ENCODE measurements around the gene C2CD3. TPM values are rescaled to one million over a fixed set of nuclear protein-coding genes. Genes with fewer than 3 reads are reported as not detected.
"Not testable (repeated sequence)": the region's sequence is repeated elsewhere in the genome, so short reads cannot be mapped to it uniquely, and the experiment has no call there.

The C2CD3 gene
- total and polyA plus RNA-seq, 2 of the 4 experiments (the other 2 are of a cell fraction): 11.1 to 19.2 TPM

DNA sequence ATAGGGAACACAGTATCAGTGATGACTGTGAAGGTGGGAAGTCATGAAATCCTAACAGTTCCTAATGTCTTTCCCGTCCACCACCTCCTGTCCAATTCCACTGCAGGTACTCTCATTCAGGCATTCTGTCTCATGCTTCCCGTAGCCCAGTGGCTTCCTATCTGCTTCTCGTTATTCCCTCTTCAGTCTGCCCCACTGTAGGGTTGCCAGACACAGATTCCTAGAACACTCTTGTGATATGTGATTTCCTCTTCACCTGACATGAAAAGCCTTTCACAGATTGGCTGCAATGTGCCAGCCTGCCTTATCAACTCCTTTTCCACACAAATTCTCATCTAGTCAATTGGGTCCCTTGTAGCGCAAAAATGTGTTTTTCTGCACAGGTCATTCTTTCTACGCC is 49.0 kb downstream of the C2CD3 start:
- peaks cover 2% of the 10 kb centered on the region; the same call in 1 of the 2 replicates for H3K4me1 ChIP-seq (ENCODE audit: control insufficient read depth, insufficient read depth, low read length)

DNA sequence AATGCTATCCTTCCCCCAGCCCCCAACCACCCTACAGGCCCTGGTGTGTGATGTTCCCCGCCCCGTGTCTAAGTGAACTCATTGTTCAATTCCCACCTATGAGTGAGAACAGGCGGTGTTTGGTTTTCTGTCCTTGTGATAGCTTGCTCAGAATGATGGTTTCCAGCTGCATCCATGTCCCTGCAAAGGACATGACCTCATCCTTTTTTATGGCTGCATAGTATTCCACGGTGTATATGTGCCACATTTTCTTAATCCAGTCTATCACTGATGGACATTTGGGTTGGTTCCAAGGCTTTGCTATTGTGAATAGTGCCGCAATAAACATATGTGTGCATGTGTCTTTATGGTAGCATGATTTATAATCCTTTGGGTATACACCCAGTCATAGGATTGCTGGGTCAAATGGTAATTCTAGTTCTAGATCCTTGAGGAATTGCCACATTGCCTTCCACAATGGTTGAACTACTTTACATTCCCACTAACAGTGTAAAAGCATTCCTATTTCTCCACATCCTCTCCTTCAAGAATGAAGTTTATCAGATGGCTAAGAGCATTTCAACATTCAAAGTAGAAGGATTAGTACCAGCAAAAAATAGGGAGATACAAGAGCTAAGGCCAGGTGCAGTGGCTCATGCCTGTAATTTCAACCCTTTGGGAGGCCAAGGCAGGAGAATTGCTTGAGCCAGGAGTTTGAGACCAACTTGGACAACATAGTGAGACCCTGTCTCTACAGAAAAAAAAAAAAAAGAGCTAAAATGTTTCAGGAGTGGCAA is 50.4 kb downstream of the C2CD3 start:
- H2AK9ac ChIP-seq (replicated peaks; ENCODE audit: low read depth, low read length, poor library complexity); H3K79me1 ChIP-seq (ENCODE audit: low read depth in 1 of 2, low read length in 2 of 2); H3K23ac ChIP-seq (ENCODE audit: low read depth, low read length); H4K5ac ChIP-seq (ENCODE audit: low read depth, low read length); H3K4ac ChIP-seq (ENCODE audit: low read depth, low read length); H3K27me3 ChIP-seq (ENCODE audit: control insufficient read depth, insufficient read depth, low read length); H2AFZ ChIP-seq (replicated peaks; ENCODE audit: low read length, poor library complexity); BruUV-seq (replicated peaks); H2BK15ac ChIP-seq (ENCODE audit: low read depth, low read length); in situ Hi-C loops (cut with MboI; ENCODE audit: low sequenced_read_pairs); intact Hi-C loops (cut with micrococcal nuclease); H3K9me3 ChIP-seq (ENCODE audit: control insufficient read depth, insufficient read depth, low read length); H3K4me2 ChIP-seq (ENCODE audit: low read depth, low read length); H4K20me1 ChIP-seq (ENCODE audit: insufficient read depth, low read length); H2AK5ac ChIP-seq (ENCODE audit: low read depth, low read length); H3K56ac ChIP-seq (ENCODE audit: extremely low read depth, insufficient read depth, low read length); H4K8ac ChIP-seq (ENCODE audit: low read depth in 2 of 2, low read length in 2 of 2); ATAC-seq (ENCODE audit: low read depth); H2BK120ac ChIP-seq (ENCODE audit: low read depth, low read length); H3K36me3 ChIP-seq (ENCODE audit: control insufficient read depth, insufficient read depth, low read length); H3K4me1 ChIP-seq (ENCODE audit: control insufficient read depth, insufficient read depth, low read length); H3K9me1 ChIP-seq (ENCODE audit: insufficient read depth, low read length); H2BK20ac ChIP-seq (ENCODE audit: low read depth, low read length); H4K91ac ChIP-seq (ENCODE audit: insufficient read depth, low read depth, low read length); H3K9ac ChIP-seq (ENCODE audit: low read depth, low read length); H3K27ac ChIP-seq (ENCODE audit: insufficient read depth, low read length); dilution Hi-C loops (cut with HindIII; ENCODE audit: low sequenced_read_pairs, unreplicated experiment); H3K14ac ChIP-seq (replicated peaks; ENCODE audit: low read depth, low read length); H3K4me3 ChIP-seq (ENCODE audit: insufficient read depth, low read depth, low read length); H3K18ac ChIP-seq (ENCODE audit: low read depth, low read length): not testable (repeated sequence)
- no CpG with 5 or more reads among the region's 5 CpGs for WGBS, 2 experiments (ENCODE audit: extremely low coverage in 2 of 2, insufficient read length in 1 of 2)
- ChIA-PET POLR2A (ENCODE audit: unreplicated experiment) (interaction anchor here (0.6 kb wide), 2 partner anchors 56 to 268 kb away, joined by 3 to 7 read pairs; no protein-coding TSS in a partner anchor), CTCF (interaction anchor here (0.5 kb wide), 1 partner anchor 54 kb away, joined by 3 read pairs; no protein-coding TSS in a partner anchor)
- DNase-seq: peak; percentile 19
- peak overlapping the region; percentile 55 for H2BK5ac ChIP-seq (ENCODE audit: low read depth, low read length, poor library complexity, severe bottlenecking)

More for the DNA sequence above, 49.0 kb downstream of the C2CD3 start:
- Histone ChIP-seq H4K20me1 (ENCODE audit: insufficient read depth, low read length) (no peaks in the 10 kb centered on the region), H2BK15ac (ENCODE audit: low read depth, low read length) (no peak overlapping the region), H3K36me3 (ENCODE audit: control insufficient read depth, insufficient read depth, low read length) (peaks cover 6% of the 10 kb centered on the region), H2BK20ac (ENCODE audit: low read depth, low read length) (no peak overlapping the region), H3K23ac (ENCODE audit: low read depth, low read length) (no peak overlapping the region), H3K27me3 (ENCODE audit: control insufficient read depth, insufficient read depth, low read length) (no peaks in the 10 kb centered on the region), H3K56ac (ENCODE audit: extremely low read depth, insufficient read depth, low read length) (no peak overlapping the region), H3K79me1 (ENCODE audit: low read depth in 1 of 2, low read length in 2 of 2) (no peaks in the 10 kb centered on the region; a peak in 1 of 4 replicates), H3K4me3 (ENCODE audit: insufficient read depth, low read depth, low read length) (no peak overlapping the region), H2AK5ac (ENCODE audit: low read depth, low read length) (peak overlapping the region; percentile 17; the same call in 1 of the 2 replicates), H2AFZ (replicated peaks; ENCODE audit: low read length, poor library complexity) (no peak overlapping the region), H3K4me2 (ENCODE audit: low read depth, low read length) (no peak overlapping the region), H2BK120ac (ENCODE audit: low read depth, low read length) (no peak overlapping the region), H3K4ac (ENCODE audit: low read depth, low read length) (no peak overlapping the region), H4K5ac (ENCODE audit: low read depth, low read length) (no peak overlapping the region), H3K27ac (ENCODE audit: insufficient read depth, low read length) (no peak overlapping the region), H3K9me1 (ENCODE audit: insufficient read depth, low read length) (no peaks in the 10 kb centered on the region; the same call in 1 of the 2 replicates), H2BK5ac (ENCODE audit: low read depth, low read length, poor library complexity, severe bottlenecking) (peak overlapping the region; percentile 15), H2AK9ac (replicated peaks; ENCODE audit: low read depth, low read length, poor library complexity) (no peak overlapping the region), H3K18ac (ENCODE audit: low read depth, low read length) (no peak overlapping the region), H3K9me3 (ENCODE audit: control insufficient read depth, insufficient read depth, low read length) (no peaks in the 10 kb centered on the region), H4K91ac (ENCODE audit: insufficient read depth, low read depth, low read length) (no peak overlapping the region), H4K8ac (ENCODE audit: low read depth in 2 of 2, low read length in 2 of 2) (no peak overlapping the region), H3K14ac (replicated peaks; ENCODE audit: low read depth, low read length) (no peak overlapping the region), H3K9ac (ENCODE audit: low read depth, low read length) (no peak overlapping the region)
- ChIA-PET CTCF (no interaction called here), POLR2A (ENCODE audit: unreplicated experiment) (no interaction called here)
- 100% methylated on average over 4 of the region's 5 CpGs; no CpG with 5 or more reads in 1 of the 2 experiments for WGBS, 2 experiments (ENCODE audit: extremely low coverage in 2 of 2, insufficient read length in 1 of 2)
- DNase-seq: no peak
- intact Hi-C loops (cut with micrococcal nuclease): no loop called here
- in situ Hi-C loops (cut with MboI; ENCODE audit: low sequenced_read_pairs): no loop called here
- ATAC-seq (ENCODE audit: low read depth): no peak
- BruUV-seq (replicated peaks): no TSS peak
- TF ChIP-seq SMC3 (IDR thresholded peaks at IDR 0.05; ENCODE audit: low read depth, low read length) (no peak), BHLHE40 (IDR thresholded peaks at IDR 0.05; ENCODE audit: low read depth, low read length) (no peak), MAFK (IDR thresholded peaks at IDR 0.05; ENCODE audit: low read depth, low read length) (no peak), NFE2L2 (IDR thresholded peaks at IDR 0.05; ENCODE audit: low read depth, low read length) (no peak), FOS (IDR thresholded peaks at IDR 0.05; ENCODE audit: low read depth, low read length) (no peak), CEBPB (IDR thresholded peaks at IDR 0.05; ENCODE audit: low read depth, low read length) (no peak), RAD21 (IDR thresholded peaks at IDR 0.05; ENCODE audit: low read length) (no peak), RCOR1 (IDR thresholded peaks at IDR 0.05; ENCODE audit: insufficient replicate concordance, low read length) (no peak), MXI1 (IDR thresholded peaks at IDR 0.05; ENCODE audit: borderline replicate concordance, low read depth, low read length) (no peak)
- TF ChIP-seq, protein P1, sequence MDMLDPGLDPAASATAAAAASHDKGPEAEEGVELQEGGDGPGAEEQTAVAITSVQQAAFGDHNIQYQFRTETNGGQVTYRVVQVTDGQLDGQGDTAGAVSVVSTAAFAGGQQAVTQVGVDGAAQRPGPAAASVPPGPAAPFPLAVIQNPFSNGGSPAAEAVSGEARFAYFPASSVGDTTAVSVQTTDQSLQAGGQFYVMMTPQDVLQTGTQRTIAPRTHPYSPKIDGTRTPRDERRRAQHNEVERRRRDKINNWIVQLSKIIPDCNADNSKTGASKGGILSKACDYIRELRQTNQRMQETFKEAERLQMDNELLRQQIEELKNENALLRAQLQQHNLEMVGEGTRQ (IDR thresholded peaks at IDR 0.05; ENCODE audit: low read depth, low read length): no peak
- dilution Hi-C loops (cut with HindIII; ENCODE audit: low sequenced_read_pairs, unreplicated experiment): no loop called here
